ENCODE results near the gene XPR1. TPM values are rescaled to one million over a fixed set of nuclear protein-coding genes. Genes with fewer than 3 reads are reported as not detected.

XPR1 gene
- total and polyA plus RNA-seq, 3 donors from 2014 or later, result 34.8 to 76.2 (median 71.8) TPM

DNA sequence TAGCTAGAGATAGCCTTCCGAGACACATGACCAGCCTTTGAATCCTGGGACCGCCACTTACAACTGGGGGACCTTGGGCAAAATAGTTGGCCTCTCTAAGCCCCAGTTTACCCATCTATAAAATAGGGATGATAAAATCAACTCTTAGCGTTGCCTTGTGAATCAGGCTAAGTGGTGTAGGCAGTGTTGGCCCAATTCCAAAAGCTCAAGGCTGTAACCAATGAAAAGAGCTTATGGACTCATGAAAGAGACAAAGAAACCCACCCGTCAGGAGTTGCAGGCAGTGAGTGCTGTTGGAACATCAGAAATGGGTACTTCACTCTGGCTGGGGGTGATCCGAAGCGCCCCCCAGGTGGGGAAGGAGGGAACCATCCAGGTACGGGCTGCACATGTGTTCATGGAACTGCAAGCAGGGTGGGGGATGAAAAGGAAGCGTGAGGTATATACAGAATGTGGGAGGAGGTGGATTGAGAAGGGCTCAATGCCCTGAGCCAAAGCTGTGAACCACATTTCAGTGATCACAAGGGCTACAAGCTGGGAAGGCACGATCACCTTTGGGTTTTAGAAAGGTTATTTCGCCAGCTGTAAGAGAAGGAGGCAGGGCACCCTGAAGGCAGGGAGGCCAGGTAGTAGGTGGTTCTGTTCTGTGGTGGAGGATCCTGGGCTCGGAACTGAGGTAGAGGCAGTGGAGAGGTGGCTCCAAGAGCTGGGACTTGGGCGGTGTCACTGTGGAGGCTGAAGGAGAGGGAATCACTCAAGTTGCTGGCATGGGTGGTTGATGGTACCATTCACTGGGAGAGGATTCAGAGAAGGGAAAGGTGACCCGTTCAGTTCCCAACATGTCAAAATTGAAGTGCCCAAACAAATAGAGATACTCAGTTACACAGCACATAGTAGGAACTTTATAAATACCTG lies 269.5 kb downstream of the XPR1 start:
- no peak overlapping the region for H3K4me3 ChIP-seq
- H3K36me3 ChIP-seq (ENCODE audit: low read depth, missing control alignments), result no peaks in the 10 kb centered on the region
- no peaks in the 10 kb centered on the region for H3K9me3 ChIP-seq
- no peak overlapping the region for H3K27ac ChIP-seq
- intact Hi-C loops (cut with DNase I; ENCODE audit: low total_unique reads), result no loop called here
- no peak for DNase-seq
- 84 to 86% methylated on average over 13 of the region's 13 CpGs for WGBS, 2 donors
- no peak for TF ChIP-seq CTCF (IDR thresholded peaks at IDR 0.05)
- no peak for TF ChIP-seq POLR2A (IDR thresholded peaks at IDR 0.05)
- H3K27me3 ChIP-seq, result no peaks in the 10 kb centered on the region
- H3K4me1 ChIP-seq, result no peaks in the 10 kb centered on the region

DNA sequence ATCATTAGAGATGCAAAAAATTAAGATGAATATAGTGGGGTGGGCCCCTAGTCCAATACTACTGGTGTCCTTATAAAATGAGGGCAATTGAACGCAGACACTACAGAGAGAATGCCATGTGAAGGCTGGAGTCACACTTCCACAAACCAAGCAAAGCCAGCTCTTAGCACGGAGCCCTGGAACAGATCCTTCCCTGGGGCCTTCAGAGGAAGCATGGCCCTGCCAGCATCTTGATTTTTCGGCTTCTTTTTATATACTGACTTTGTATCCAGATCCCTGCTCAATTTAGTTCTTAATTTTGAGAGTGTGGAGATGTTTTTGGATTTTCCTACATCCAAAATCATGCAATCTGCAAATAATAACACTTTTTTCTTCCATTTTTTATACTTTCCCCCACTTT lies 270.7 kb downstream of the XPR1 start:
- Histone ChIP-seq H3K27ac (no peak overlapping the region), H3K27me3 (no peaks in the 10 kb centered on the region), H3K4me3 (no peak overlapping the region), H3K9me3 (no peaks in the 10 kb centered on the region), H3K4me1 (no peaks in the 10 kb centered on the region), H3K36me3 (ENCODE audit: low read depth, missing control alignments) (no peaks in the 10 kb centered on the region)
- 57 to 75% methylated on average over 3 of the region's 3 CpGs for WGBS, 2 donors
- intact Hi-C loops (cut with DNase I; ENCODE audit: low total_unique reads), result no loop called here
- TF ChIP-seq POLR2A (IDR thresholded peaks at IDR 0.05) (no peak), CTCF (IDR thresholded peaks at IDR 0.05) (no peak)
- no peak for DNase-seq

DNA sequence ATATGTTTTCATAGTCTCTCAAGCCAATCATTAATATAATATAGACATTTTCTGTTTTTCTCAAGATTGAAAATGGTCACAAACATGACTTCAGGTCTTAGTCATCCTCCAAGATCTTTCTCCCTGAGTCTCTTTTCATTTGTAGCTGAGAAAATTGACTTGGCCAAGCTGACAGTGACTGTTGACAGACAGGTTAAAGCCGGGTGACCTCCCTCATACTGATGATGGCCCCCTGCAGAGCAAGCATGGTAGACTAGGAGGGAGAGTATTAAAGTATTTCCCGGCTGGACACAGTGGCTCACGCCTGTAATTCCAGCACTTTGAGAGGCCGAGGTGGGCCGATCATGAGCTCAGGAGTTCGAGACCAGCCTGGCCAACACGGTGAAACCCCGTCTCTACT lies 274.1 kb downstream of the XPR1 start:
- no peak for DNase-seq
- no peak overlapping the region for H3K27ac ChIP-seq
- intact Hi-C loops (cut with DNase I; ENCODE audit: low total_unique reads), result no loop called here
- WGBS, 2 donors, result 94 to 95% methylated on average over 8 of the region's 8 CpGs
- TF ChIP-seq CTCF (IDR thresholded peaks at IDR 0.05) (no peak), POLR2A (IDR thresholded peaks at IDR 0.05) (no peak)
- no peaks in the 10 kb centered on the region for H3K36me3 ChIP-seq (ENCODE audit: low read depth, missing control alignments)
- H3K4me1 ChIP-seq, result no peaks in the 10 kb centered on the region
- H3K27me3 ChIP-seq, result no peaks in the 10 kb centered on the region
- no peak overlapping the region for H3K4me3 ChIP-seq
- no peaks in the 10 kb centered on the region for H3K9me3 ChIP-seq

- H3K4me3 ChIP-seq, result no peak overlapping the region
- WGBS, 2 donors, result 91 to 93% methylated on average over 9 of the region's 9 CpGs
- H3K27me3 ChIP-seq, result no peaks in the 10 kb centered on the region
- no peaks in the 10 kb centered on the region for H3K36me3 ChIP-seq (ENCODE audit: low read depth, missing control alignments)
- no peak for DNase-seq
- H3K27ac ChIP-seq, result no peak overlapping the region
- TF ChIP-seq POLR2A (IDR thresholded peaks at IDR 0.05) (no peak), CTCF (IDR thresholded peaks at IDR 0.05) (no peak)
- H3K9me3 ChIP-seq, result no peaks in the 10 kb centered on the region
- H3K4me1 ChIP-seq, result no peaks in the 10 kb centered on the region
- intact Hi-C loops (cut with DNase I; ENCODE audit: low total_unique reads), result no loop called here
These were observed 274.7 kb downstream of the XPR1 start for GRCh38 chr1:180906511-180906910.
